COLO829 (cell line): ENCODE data around the gene SLIT3.
"Not testable (repeated sequence)": the region's sequence is repeated elsewhere in the genome, so short reads cannot be mapped to it uniquely, and the experiment has no call there.

Experiments
- DNase-seq: peaks from one replicate; pipeline ENCODE4 v3.0.0; 2012; ENCODE audit warnings: low spot score

SLIT3 gene

GRCh38 chr5:169219351-169219750 is 81.6 kb downstream of the SLIT3 start:
- no peak for DNase-seq

DNA sequence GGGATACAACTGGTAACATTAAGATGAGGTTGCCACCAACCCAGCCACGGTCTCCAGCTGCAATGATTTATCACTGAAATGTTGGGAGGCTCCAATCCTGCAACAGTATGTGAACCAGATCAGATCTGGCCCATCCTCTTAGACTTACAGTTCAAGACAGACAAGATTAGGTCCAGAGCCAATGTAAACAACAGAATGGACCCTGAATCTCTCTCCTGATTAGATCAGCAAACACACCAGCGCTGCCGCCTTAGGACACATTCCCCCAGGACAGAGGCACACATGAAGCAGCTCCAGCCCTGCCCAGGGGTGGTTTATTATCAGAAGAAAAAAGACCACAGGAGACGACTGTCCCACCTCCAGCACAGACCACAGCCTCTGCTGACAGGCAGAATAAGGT is 82.1 kb downstream of the SLIT3 start:
- DNase-seq: no peak

DNA sequence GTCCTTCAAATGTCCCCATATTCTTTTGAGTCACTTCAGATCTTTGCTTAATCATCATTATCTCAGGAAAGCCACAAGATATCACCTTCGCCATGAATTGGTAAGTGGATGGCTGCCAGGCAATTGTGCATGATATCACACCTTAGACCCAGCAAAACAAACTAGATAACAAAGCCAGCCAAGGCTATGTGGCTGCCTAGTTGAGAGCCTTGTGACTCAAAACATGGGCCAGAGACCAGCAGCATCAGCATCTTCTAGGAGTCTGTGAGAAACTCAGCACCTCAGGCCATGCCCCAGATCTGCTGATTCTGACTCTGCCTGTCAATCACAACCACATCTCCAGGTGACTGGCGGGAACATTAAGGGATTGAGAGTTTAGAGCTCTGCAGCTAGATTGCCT is 82.8 kb downstream of the SLIT3 start:
- no peak for DNase-seq

DNA sequence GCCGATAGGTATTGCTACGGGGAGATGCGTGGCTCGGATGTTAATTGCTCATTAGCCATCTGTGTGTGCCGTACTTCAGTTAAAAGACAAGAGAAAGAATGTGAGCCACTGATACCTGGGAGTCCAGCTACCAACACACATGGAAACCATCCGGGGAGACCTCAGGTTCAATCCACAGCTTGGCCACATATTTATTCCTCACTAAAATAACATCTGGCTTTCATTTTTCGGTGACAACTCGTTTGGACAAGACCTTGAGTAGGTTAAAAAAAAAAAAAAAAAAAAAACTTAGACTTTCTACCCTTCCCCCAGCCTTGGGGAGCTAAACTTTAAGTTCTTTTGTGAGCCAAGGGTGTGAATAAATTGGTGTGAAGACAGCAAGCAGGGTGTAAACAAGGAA is 84.1 kb downstream of the SLIT3 start:
- no peak for DNase-seq

GRCh38 chr5:169213479-169213878 is 87.5 kb downstream of the SLIT3 start:
- DNase-seq: no peak

DNA sequence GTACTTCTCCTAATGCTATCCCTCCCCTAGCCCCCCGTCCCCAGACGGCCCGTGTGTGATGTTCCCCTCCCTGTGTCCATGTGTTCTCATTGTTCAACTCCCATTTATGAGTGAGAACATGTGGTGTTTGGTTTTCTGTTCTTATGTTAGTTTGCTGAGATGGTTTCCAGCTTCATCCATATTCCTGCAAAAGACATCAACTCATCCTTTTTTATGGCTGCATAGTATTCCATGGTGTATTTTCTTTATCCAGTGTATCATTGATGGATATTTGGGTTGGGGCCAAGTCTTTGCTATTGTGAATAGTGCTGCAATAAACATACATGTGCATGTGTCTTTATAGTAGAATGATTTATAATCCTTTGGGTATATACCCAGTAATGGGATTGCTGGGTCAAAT is 89.2 kb downstream of the SLIT3 start:
- DNase-seq: not testable (repeated sequence)

GRCh38 chr5:169204788-169205400 is 96.0 kb downstream of the SLIT3 start:
- DNase-seq: no peak

- DNase-seq: no peak
Observed at GRCh38 chr5:169202969-169203368, 98.0 kb downstream of the SLIT3 start.

- DNase-seq: no peak
Observed at GRCh38 chr5:169201597-169201996, 99.3 kb downstream of the SLIT3 start.

GRCh38 chr5:169200125-169200778 is 100.7 kb downstream of the SLIT3 start:
- no peak for DNase-seq

GRCh38 chr5:169197343-169197742 is 103.6 kb downstream of the SLIT3 start:
- peak; percentile 3 for DNase-seq

DNA sequence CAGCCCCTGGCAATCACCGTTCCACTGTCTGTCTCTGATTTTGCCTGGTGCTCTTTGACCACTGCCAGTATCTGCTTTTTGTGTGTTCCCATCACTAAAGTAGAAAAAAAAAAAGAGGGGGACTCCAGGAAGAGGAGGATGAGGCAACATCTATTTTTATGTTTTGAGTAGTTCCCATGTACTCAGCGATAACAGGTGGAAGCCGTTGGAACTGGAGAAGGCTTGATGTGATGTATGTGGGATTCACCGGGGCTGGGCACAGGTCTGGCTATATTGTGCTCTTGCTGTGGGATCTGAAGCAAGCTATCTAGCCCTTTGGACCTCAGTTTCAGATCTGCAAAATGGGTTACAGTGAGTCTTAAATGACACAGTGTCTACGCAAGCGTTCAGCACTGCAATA is 104.9 kb downstream of the SLIT3 start:
- DNase-seq: no peak

- DNase-seq: no peak
Observed at GRCh38 chr5:169195601-169196000, 105.3 kb downstream of the SLIT3 start.

DNA sequence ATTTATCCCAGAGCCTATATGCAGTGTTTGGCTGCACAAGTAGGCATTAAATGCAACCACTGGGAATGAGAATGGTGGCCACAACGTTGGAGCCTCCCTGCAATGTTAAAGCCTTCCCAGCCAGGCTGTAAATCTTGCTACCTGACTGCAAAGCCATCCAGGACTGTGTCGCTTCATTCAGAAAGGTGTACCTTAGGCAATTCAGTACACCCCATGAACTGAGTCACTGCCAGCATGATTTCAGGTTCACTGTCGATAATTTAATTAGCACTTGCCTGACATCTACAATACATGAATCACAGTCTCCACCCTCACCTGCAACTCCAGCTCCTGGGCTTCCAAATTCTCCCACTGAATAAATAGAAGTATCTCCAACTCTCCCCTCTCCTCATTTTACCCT is 108.4 kb downstream of the SLIT3 start:
- no peak for DNase-seq

DNA sequence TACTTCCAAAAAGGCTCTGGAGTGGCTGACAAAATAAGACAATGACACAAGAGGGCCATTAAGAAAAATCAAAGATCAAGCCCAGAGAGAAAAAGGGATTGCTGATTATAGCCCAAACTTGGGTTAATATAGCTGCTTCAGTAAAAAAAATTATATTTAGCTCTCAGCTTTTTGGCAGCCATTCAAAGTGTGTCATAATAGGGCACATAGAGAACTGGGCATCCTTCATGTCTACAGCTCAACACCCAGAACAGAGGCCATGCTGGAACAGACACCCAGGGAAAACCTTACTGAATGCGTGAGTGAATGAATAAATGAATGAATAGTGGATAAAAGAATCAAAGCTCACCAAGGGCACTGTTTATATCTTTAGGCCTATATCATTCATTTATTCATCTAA is 110.1 kb downstream of the SLIT3 start:
- no peak for DNase-seq

DNA sequence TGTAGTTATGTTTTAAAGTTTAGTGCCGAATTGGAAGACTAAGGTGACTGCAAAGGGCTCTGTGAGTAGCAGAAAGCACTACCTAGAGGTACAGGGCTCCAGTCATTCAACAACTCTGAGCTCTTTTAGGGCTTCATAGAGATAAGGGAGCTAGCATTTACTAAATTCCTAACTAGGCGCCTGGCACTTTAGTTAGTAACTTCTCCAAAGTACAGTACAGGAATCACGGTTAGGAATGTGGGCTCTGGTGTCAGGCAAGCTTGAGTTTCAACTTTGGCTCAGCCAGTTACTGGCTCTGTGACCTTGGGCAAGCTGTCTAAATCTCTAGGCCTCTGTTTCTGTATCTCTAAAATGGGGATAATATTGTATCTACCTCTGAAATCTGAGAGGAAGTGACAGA is 115.3 kb downstream of the SLIT3 start:
- no peak for DNase-seq

GRCh38 chr5:169183576-169183975 is 117.4 kb downstream of the SLIT3 start:
- DNase-seq: no peak

DNA sequence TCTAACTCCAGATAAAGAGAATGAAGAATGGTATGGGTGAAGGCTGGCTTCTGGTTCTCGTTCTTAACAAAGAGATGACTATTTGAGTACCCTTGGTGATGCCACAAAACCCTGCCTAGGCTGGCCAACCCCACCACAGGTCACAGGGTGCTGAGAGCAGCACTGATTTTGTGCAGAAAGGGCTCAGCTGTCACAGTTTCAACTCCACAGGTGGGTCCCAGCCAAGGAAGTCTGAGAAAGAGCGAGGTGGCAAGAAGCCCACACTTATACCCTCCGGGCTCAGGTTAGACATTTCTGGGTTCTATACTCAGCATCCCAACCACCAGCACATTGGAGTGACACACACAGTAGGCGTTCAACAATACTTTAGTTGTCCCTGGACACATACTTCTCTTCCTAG is 118.1 kb downstream of the SLIT3 start:
- DNase-seq: no peak

DNA sequence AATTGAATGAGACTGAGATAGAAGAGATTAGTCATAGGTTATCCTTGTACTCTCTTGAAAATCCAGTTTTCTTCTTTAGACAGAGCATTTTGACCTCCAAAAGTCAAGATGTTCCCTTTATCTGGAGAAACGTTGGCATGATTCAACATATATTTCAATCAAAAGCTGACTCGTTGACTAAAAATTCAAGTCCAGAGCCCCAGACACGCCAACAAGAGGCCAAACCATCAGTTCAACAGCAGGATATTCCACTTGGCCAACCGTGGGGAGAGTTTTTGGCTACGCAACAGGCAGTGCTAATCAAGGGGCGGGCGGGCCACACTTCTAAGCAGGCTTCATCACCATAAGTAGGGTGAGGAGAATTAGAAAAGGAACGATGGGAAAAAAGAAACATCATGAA is 119.1 kb downstream of the SLIT3 start:
- no peak for DNase-seq

- no peak for DNase-seq
Observed at GRCh38 chr5:169178754-169179153, 122.2 kb downstream of the SLIT3 start.

GRCh38 chr5:169178274-169178673 is 122.7 kb downstream of the SLIT3 start:
- DNase-seq: no peak

- no peak for DNase-seq
Observed at GRCh38 chr5:169176709-169177694, 123.9 kb downstream of the SLIT3 start.

DNA sequence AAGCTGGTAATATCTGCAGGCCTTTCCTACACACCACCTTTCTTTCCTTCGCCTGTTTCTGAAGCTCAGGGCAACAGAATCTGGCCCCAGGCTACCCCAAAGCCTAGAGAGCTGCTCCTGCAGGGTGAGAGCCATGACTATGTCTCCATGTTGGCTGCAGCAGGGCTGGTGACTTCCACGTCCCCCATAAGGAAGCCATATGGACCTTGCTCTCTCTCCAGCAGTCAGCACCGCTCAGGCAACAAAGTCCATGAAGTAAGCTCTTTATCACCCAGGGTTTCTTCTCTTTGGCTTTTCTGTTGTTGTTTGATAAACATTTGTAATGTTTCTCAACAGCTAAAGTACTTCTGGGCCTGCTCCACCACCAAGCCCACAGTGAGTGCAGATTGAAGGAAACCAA is 125.2 kb downstream of the SLIT3 start:
- DNase-seq: no peak
